ENCODE results near the gene TTC16.

Gene TTC16, protein sequence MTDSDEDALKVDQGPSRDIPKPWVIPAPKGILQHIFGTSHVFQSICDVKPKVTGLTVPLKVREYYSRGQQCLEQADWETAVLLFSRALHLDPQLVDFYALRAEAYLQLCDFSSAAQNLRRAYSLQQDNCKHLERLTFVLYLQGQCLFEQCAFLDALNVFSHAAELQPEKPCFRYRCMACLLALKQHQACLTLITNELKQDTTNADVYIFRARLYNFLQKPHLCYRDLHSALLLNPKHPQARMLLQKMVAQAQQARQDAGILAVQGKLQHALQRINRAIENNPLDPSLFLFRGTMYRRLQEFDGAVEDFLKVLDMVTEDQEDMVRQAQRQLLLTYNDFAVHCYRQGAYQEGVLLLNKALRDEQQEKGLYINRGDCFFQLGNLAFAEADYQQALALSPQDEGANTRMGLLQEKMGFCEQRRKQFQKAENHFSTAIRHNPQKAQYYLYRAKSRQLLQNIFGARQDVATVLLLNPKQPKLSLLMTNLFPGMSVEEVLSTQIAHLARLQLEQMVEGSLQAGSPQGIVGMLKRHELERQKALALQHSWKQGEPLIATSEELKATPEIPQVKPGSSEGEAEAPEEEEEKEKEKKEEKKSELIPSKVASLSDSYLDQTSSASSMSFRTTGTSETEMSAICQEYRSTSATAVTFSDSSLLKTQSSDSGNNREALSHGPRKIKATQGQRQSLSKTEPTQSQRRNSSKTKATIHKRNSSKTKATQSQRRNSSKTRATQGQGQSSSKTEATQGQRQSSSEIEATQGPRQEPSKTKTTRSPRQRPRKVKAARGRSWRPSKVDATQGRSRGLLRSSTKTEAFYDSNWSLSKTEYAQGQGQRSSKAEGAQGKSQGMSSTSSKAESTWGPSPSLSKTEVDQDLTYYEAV

GRCh38 chr9:127715470-127716337 is at the start of gene TTC16, which contains the start of gene PTRH1:
Gene TTC16 (plus strand): TSS chr9:127716079. CDS start chr9:127716146, 67 bp downstream.
Gene PTRH1 (minus strand): TSS chr9:127715663. CDS start chr9:127715639, 24 bp downstream.
- DNase-seq = peak; percentile 99

GRCh38 chr9:127667127-127667844 is 48.6 kb upstream of the TTC16 start:
- DNase-seq = no peak

DNA sequence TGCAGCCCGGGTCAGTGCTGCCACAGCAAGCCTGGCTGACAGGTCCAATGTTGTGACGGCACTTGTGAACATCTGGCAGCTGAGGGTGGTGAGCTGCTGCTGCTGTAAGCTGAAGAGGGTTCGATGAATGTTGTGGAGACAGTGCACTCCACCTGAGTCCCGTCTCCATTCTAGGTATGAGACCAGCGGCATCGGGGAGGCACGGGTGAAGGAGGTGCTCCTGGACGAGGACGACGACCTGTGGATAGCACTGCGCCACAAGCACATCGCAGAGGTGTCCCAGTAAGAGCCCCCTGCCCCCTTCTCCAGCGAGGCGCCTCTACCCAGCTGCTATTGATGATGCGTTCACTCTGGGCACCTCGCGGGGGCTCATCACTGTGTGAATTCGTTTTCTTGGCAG is 48.0 kb upstream of the TTC16 start:
- no peak for DNase-seq

GRCh38 chr9:127673234-127673633 is 42.6 kb upstream of the TTC16 start:
- DNase-seq = no peak

- DNase-seq = no peak
These were observed 39.2 kb upstream of the TTC16 start for GRCh38 chr9:127676638-127677037.

DNA sequence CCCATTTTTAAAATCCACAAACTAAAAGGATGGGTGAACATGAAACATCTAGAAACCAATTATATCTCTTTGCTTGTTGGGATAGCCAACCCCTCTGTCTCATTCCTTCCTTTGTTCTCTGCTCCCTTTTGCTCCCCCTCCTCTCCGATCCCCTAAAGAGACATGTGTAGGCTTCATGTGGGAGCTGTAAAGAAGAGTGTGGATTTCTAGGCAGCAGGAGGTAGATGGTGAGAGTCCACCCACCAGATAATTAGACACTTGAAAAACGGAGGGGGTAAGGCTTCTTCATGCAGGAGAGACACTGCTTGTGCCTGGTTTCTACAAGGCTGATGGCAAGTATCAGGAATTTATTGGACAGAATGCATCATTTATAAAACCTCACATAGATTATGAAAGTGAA is 36.4 kb upstream of the TTC16 start:
- no peak for DNase-seq

GRCh38 chr9:127680226-127680625 is 35.7 kb upstream of the TTC16 start:
- DNase-seq = no peak

- DNase-seq = no peak
These were observed 35.0 kb upstream of the TTC16 start for GRCh38 chr9:127680846-127681245.

- no peak for DNase-seq
These were observed 33.3 kb upstream of the TTC16 start for GRCh38 chr9:127682351-127683136.

DNA sequence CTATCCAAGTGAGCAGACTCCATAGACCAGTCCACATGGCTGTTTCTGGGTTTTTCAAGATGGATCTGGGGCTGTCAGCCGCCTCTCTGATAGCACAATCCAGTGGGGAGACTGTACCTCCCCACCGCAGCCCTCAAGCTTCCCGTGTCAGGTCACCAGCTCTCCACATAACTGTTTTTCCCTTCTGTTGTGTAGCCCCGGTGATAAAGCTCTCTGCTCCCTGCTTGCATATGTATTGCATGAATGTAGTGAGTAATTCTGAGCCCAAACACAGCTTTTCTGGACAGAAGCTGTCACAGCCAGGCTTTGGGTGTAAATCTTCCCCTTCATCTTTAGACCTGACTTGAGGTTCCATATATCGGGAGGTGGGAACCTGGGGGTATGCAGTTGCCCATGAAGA is 32.2 kb upstream of the TTC16 start:
- no peak for DNase-seq

DNA sequence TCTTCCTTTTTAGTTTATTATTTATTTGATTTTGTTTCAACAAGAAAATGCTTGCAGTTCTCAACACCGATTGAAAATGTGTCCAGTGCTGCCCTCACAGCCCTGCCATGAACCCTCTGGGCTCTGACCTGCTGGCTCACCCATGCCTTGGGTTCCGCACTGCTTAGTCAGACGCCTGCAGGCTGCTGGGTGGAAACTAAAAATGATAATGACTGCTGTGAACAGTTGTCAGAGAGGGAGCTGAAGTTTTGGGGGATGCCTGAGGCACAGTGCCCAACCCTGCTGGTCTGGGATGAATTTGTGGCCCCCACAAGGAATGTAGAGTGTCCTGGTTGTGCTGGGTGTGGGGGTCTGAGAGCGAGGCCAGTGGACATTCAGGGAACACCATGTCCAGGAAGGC is 31.3 kb upstream of the TTC16 start:
- DNase-seq = no peak

DNA sequence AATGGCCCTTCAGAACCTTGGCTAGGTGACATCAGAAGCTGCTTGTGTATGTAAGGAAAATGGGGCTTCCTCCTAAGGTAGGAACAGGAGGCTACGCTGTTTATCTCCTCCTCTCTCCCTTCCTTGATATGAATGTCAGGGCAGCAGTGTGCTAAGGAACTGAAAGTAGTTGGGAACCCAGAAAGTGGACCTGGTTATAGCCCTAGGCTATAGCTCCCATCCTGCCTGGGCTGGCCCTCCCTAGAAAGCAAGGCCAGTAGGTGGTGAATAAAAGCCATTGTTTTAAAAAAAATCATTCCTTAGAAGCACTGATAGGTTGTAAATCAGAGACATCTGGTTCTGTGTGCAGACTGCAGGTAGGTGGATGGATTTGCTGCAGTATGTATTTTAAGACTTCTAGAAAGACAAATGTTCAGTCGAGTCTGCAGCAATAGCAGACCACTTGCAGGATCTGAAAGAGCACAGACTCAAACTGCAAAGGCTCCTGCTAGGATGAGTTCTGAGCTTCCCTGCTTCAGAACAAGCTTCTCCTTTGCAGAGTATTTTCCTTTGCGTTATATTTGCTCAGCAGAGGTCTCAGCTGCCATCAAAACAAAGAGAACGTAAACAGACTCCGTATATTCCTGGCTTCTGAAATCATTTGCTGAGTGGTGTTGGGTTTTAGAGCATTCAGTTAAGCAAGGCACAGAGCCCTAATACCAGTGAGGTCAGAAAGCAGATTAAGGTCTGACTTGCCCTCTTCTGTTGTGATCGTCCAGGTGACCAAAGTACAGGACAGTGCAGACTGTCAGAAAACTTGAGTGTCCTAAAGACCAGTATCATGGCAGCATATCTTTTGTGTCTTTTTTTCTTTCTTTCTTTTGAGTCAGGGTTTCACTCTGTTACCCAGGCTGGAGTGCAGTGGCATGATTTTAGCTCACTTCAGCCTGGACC is 29.2 kb upstream of the TTC16 start:
- no peak for DNase-seq

DNA sequence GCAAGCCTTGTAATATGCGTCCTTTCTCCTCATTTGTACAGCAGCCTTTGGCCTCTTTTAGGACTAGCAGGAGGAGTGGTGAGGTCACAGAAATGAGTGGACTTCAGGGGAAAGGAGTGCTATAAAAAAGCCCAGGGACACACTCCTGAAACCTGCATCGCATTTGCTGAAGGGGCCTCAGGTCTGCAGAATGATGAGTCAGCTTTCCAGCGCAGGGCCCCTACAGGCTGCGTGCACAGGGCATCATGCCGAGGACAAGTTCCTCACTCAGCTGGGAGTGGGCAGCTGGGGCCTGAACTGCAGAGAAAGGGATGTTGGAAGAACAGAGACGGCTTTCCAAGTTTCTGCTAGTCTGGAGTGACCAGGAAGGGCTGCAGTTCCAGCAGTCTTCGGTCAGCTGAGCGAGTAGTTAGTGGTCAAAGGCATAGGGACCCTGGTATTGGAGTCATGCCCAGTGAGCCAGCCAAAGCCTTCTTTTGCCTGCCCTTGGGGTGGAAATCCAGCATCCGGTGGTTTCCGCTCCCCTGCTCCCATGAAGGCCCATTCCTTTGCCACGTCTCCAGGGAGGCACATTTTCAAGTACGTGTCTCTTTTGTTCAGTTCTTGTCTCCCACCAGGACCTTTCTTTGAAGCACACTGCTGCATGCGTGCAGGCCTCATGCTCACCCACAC is 26.4 kb upstream of the TTC16 start:
- no peak for DNase-seq

GRCh38 chr9:127690735-127691134 is 25.1 kb upstream of the TTC16 start:
- no peak for DNase-seq

- DNase-seq = no peak
These were observed 23.8 kb upstream of the TTC16 start for GRCh38 chr9:127692071-127692470.

GRCh38 chr9:127693143-127693542 is 22.7 kb upstream of the TTC16 start:
- DNase-seq = no peak

GRCh38 chr9:127693697-127694096 is 22.2 kb upstream of the TTC16 start:
- no peak for DNase-seq

DNA sequence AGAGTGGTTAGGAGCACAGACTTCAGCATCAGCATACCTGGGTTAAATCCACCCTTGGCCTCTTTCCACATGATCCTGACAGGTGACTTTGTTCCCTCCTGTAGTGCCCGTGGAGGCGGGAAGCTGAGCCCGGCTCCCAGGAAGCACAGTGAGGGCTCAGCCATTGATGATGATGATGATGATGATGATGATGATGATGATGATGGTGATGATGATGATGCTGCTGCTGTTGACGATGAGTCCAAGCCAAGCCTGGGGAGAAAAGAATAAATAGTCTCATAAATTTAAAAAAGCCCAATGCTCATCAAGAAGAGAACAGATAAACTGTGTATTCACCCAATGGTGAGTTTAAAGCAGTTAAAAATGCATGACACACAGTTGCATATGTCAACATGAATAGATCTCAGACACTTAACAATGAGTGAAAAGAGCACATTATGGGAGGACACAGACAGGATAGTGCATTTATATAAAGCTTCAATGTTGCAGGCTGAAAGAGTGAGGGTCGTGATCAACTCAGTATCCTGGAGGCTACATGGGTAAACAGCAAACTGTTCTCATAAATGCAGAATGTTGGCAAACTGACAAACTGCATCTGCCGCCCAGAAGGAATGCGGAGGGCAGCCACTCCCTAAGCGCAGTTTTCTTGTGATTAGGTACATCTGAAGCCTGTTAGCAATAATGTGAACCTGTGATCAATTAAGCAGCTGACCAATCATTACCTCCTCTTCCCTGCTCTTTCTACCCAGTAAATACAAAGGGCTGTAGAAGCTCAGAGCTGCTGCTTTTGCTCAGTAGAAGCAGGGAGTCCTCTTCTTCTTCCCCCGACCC is 20.8 kb upstream of the TTC16 start:
- DNase-seq = no peak

GRCh38 chr9:127697575-127697974 is 18.3 kb upstream of the TTC16 start:
- DNase-seq = no peak
